ENCODE measurements around the gene BAZ1A. TPM values are rescaled to one million over a fixed set of nuclear protein-coding genes. Genes with fewer than 3 reads are reported as not detected.
A peak's percentile ranks its signal among the peaks of the same experiment; 100 is the strongest.

The BAZ1A gene
- total RNA-seq, 2 experiments from 2014 or later = 48.7 to 57.4 TPM

- Mint-ChIP-seq H3K4me3 (no peak overlapping the region), H3K27ac (no peak overlapping the region), H3K4me1 (peaks cover 5% of the 10 kb centered on the region), H3K27me3 (peaks cover 17% of the 10 kb centered on the region), H3K36me3 (no peaks in the 10 kb centered on the region), H3K9me3 (ENCODE audit: low read depth) (no peaks in the 10 kb centered on the region)
- ATAC-seq (no peak), DNase-seq (no peak)
- CTCF ChIA-PET = interaction anchor here (0.5 kb wide), 1 partner anchor 137 kb away, joined by 3 read pairs; no protein-coding TSS in a partner anchor
Observed at GRCh38 chr14:34721129-34721528, 154.0 kb downstream of the BAZ1A start.

DNA sequence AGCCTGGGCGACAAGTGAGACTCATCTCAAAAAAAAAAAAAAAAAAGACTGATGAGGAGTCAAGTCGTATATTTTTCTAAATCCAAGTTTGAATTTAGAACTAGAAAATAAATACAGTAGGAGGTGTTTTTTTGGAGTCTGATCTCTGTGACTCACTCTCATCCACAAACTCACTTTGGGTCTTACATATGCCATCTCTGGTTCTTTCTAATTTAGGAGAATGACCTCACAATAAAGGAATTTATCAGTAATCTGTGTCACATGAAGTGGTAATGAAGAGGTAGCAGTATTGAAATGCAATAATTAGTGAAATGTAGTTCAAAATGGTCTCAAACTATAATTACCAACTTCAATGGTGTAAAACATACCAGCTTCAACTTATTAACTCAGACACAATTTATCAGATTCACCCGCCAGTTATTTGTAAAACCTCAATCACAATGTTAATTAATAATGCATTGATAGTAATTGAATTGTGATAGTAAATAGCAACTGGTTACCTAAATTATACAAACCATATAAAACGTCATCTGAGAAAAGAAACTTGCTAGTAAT, 156.3 kb downstream of the BAZ1A start:
- Mint-ChIP-seq H3K4me3 (no peak overlapping the region), H3K27me3 (peaks cover 17% of the 10 kb centered on the region), H3K9me3 (ENCODE audit: low read depth) (no peaks in the 10 kb centered on the region), H3K36me3 (no peaks in the 10 kb centered on the region), H3K27ac (no peak overlapping the region), H3K4me1 (peaks cover 12% of the 10 kb centered on the region)
- CTCF ChIA-PET = interaction anchor here (0.5 to 1.5 kb wide), 2 partner anchors 39 to 46 kb away, joined by 4 to 5 read pairs; no protein-coding TSS in a partner anchor
- ATAC-seq (no peak), DNase-seq (no peak)

DNA sequence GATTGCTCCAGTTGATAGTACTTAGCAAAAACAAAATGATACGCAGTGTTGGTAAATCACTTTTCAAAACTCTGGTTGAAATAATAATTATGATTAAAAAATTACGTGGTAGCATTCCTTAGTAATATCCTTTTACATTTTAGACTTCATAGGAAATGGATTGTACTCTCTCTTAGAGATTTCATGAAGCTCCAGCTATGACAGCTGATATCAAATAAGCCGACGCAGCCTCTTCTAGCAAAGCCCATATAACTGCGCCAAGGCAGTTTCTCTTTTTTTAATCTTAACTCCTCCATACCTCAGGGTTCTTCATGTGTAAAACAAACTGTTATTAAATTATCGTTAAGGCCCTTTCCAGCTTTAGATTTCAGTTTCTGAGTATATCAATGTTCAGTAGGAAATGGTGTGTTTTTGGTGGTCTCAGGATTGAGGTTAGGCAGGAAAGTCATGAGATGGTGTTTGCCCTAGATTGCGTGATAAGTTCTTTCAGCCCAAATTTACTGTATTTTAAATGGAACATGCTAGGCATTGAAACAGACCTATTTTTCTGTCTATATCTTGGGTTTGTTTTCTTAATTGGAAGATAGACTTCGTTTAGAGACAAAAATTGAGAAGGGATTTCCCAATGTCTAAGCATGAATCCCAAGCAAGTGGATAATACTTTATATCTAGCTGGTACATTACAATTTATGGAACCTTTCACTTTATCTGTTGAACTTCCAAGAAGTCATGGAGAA, 159.9 kb downstream of the BAZ1A start:
- DNase-seq (no peak), ATAC-seq (no peak)
- CTCF ChIA-PET = interaction anchor here (0.7 to 3.0 kb wide), 4 partner anchors 8 to 87 kb away, joined by 3 to 23 read pairs (median 4); no protein-coding TSS in a partner anchor
- Mint-ChIP-seq H3K27ac (peak overlapping the region; percentile 69), H3K36me3 (peaks cover 9% of the 10 kb centered on the region), H3K9me3 (ENCODE audit: low read depth) (no peaks in the 10 kb centered on the region), H3K4me1 (peaks cover 17% of the 10 kb centered on the region), H3K27me3 (peaks cover 9% of the 10 kb centered on the region), H3K4me3 (peak overlapping the region; percentile 92)

GRCh38 chr14:34714320-34715126, 160.6 kb downstream of the BAZ1A start, which contains the start of gene CFL2:
TSS of gene CFL2 (minus strand) at chr14:34714593. CDS start at chr14:34714540, 53 bp downstream.
- ATAC-seq = peak; percentile 97
- Mint-ChIP-seq H3K9me3 (ENCODE audit: low read depth) (no peaks in the 10 kb centered on the region), H3K27ac (peak within 1 kb of the TSS; percentile 88), H3K4me3 (peak within 1 kb of the TSS; percentile 92), H3K4me1 (peaks cover 17% of the 10 kb centered on the region), H3K36me3 (peaks cover 9% of the 10 kb centered on the region), H3K27me3 (peaks cover 5% of the 10 kb centered on the region)
- CTCF ChIA-PET = interaction anchor here (0.7 to 3.0 kb wide), 3 partner anchors 8 to 86 kb away, joined by 3 to 23 read pairs (median 5); no protein-coding TSS in a partner anchor
- peak; percentile 81 for DNase-seq

GRCh38 chr14:34713681-34714319, 161.4 kb downstream of the BAZ1A start:
- peak overlapping the region; percentile 92 for H3K4me3 Mint-ChIP-seq
- H3K36me3 Mint-ChIP-seq = peaks cover 9% of the 10 kb centered on the region
- ATAC-seq = no peak
- DNase-seq = no peak
- peaks cover 17% of the 10 kb centered on the region for H3K4me1 Mint-ChIP-seq
- H3K27me3 Mint-ChIP-seq = peaks cover 5% of the 10 kb centered on the region
- no peaks in the 10 kb centered on the region for H3K9me3 Mint-ChIP-seq (ENCODE audit: low read depth)
- peak overlapping the region; percentile 88 for H3K27ac Mint-ChIP-seq
- CTCF ChIA-PET = interaction anchor here (3.0 kb wide), 1 partner anchor 9 kb away, joined by 23 read pairs; no protein-coding TSS in a partner anchor

DNA sequence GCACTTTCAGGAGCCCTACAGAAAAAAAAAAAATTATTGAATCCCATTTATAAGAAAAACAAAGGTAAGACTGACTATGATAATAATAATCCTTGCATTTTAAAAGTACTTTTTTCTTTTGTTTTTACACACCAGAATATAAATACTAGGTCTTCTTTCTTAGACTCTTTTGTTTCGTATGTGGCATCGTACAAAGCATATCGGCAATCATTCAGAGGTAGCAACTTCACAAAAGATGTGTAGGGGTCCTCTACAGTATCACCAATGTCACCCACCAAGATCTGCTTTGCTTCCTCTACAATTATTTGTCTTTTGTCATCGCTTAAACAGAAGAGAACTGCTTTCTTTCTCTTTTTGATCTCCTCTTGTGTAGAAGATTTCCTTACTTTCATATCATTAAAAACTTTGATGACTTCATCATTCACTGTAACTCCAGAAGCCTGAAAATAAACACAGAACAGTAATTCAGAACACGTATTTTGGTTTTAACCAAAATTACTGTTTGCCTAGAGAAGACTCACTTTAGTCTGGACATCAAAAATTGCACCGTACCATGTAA, 162.0 kb downstream of the BAZ1A start:
- DNase-seq = no peak
- peaks cover 4% of the 10 kb centered on the region for H3K27me3 Mint-ChIP-seq

DNA sequence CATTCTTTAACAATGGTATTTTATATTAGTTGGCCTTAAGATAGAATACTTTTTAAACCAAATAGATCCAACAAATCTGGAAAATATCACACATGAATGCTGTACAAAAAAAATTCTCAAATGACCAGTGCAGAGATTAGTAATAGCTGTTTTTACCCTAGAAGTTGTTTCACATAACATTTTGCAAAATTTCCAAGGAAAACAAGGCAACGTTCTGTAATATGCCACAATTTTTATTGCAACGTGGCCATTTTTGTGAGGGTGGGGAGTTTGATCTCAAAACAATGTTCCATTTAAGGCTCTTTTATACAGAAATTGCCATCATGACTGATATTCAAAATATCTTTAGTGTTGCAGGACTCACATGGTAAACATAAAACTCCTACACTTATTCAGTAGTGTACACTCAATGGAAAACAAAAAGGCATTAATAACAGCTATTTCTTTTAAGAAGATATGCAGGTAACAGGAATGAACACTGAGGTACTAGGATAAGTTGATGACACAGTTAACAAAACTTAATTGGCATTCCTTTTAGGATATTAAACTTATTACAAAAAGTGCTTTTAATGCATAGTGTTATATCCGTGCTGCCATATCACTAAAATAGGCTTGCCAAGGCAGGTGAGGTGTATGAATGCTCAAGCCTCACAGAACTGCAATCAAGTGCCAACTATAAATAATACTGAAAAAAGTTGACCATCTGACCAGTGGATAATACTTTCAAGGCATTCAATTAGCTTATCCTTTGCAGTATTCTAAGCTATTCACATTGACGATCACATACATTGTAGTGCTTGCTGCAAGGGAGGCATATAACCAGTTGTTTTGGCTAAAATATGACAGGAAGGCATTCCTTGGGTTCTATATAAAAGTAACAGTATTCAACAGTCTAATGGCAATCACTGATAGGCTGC, 163.1 kb downstream of the BAZ1A start:
- no peaks in the 10 kb centered on the region for H3K9me3 Mint-ChIP-seq (ENCODE audit: low read depth)
- CTCF ChIA-PET = interaction anchor here (1.8 to 3.0 kb wide), 2 partner anchors 11 kb away, joined by 9 to 23 read pairs; no protein-coding TSS in a partner anchor
- peaks cover 9% of the 10 kb centered on the region for H3K36me3 Mint-ChIP-seq
- H3K27me3 Mint-ChIP-seq = no peaks in the 10 kb centered on the region
- H3K4me3 Mint-ChIP-seq = no peak overlapping the region
- ATAC-seq (no peak), DNase-seq (no peak)
- H3K27ac Mint-ChIP-seq = no peak overlapping the region
- peaks cover 15% of the 10 kb centered on the region for H3K4me1 Mint-ChIP-seq

More for the DNA sequence above, 162.0 kb downstream of the BAZ1A start:
- CTCF ChIA-PET = interaction anchor here (3.0 kb wide), 1 partner anchor 10 kb away, joined by 23 read pairs; no protein-coding TSS in a partner anchor
- H3K4me3 Mint-ChIP-seq = peak overlapping the region; percentile 92
- no peaks in the 10 kb centered on the region for H3K9me3 Mint-ChIP-seq (ENCODE audit: low read depth)
- peak overlapping the region; percentile 88 for H3K27ac Mint-ChIP-seq
- H3K4me1 Mint-ChIP-seq = peaks cover 16% of the 10 kb centered on the region
- ATAC-seq = no peak
- peaks cover 9% of the 10 kb centered on the region for H3K36me3 Mint-ChIP-seq

DNA sequence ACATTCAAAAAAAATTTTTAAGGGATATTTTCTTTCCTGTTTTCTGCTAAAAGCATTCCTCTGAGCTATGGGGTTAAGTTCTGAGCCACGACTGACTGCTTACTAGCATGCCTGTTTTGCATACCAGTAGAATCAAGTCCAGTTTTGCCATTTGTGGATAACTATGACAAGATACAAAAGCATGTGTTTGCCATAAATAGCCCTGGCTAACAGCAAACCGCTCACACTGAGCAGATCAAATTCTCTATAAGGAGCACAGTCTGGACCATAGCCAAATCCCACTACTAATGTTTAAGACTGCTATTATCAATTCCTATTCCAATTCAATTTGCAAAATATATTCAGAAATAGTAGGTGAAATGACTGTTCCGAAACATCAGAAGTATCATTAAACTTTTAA, 164.0 kb downstream of the BAZ1A start:
- H3K9me3 Mint-ChIP-seq (ENCODE audit: low read depth) = no peaks in the 10 kb centered on the region
- peaks cover 9% of the 10 kb centered on the region for H3K36me3 Mint-ChIP-seq
- no peak overlapping the region for H3K4me3 Mint-ChIP-seq
- no peak overlapping the region for H3K27ac Mint-ChIP-seq
- no peak for ATAC-seq
- CTCF ChIA-PET = interaction anchor here (1.8 kb wide), 1 partner anchor 12 kb away, joined by 9 read pairs; no protein-coding TSS in a partner anchor
- H3K27me3 Mint-ChIP-seq = no peaks in the 10 kb centered on the region
- no peak for DNase-seq
- peaks cover 15% of the 10 kb centered on the region for H3K4me1 Mint-ChIP-seq

- Mint-ChIP-seq H3K4me3 (no peak overlapping the region), H3K27me3 (no peaks in the 10 kb centered on the region), H3K36me3 (peaks cover 9% of the 10 kb centered on the region), H3K27ac (no peak overlapping the region), H3K4me1 (peaks cover 15% of the 10 kb centered on the region), H3K9me3 (ENCODE audit: low read depth) (no peaks in the 10 kb centered on the region)
- CTCF ChIA-PET = interaction anchor here (1.8 kb wide), 1 partner anchor 12 kb away, joined by 9 read pairs; no protein-coding TSS in a partner anchor
- no peak for DNase-seq
- ATAC-seq = no peak
Observed at GRCh38 chr14:34710744-34711143, 164.4 kb downstream of the BAZ1A start.

DNA sequence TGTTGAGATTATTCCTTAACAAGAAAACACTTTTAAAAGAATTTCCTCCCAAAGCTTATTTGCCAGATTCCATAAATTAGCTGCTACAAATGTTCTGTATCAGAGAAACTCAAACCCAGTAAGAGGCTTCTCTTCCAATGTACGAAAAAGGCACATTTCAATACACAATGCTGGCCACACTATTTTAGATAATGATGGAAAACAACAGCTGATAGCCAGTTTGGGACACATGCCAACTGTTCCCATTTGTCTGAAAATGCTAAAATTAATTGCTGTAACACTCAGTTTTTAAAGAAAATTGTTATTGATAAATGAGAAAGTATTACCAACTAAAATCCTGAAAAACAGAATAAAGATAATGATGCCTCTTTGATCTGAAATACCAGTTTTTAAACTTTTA, 165.2 kb downstream of the BAZ1A start:
- Mint-ChIP-seq H3K27ac (no peak overlapping the region), H3K36me3 (peaks cover 9% of the 10 kb centered on the region), H3K9me3 (ENCODE audit: low read depth) (no peaks in the 10 kb centered on the region), H3K4me1 (peaks cover 11% of the 10 kb centered on the region), H3K4me3 (no peak overlapping the region), H3K27me3 (no peaks in the 10 kb centered on the region)
- no peak for ATAC-seq
- CTCF ChIA-PET = interaction anchor here (0.7 to 1.8 kb wide), 2 partner anchors 13 to 1241 kb away, joined by 3 to 9 read pairs; no protein-coding TSS in a partner anchor
- no peak for DNase-seq

DNA sequence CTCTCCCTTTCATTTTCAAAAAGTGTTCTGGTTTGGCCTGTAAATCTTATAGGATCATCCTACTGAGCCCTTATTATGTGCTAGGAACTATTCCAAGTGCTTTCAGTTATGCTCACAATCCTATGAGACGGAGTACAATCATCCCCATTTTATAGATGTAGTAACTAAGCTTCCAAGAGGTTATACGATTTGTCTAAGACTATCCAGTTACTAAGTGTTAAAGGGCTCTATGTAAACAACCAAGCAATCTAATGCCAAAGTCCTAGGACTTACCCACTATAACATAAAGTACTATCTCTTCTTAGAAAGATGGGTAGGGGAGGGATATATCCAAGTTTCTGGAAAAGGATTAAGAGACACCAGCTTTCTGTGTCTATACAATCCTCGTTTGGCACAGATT, 167.4 kb downstream of the BAZ1A start:
- Mint-ChIP-seq H3K27me3 (no peaks in the 10 kb centered on the region), H3K9me3 (ENCODE audit: low read depth) (no peaks in the 10 kb centered on the region), H3K4me1 (no peaks in the 10 kb centered on the region), H3K36me3 (peaks cover 6% of the 10 kb centered on the region), H3K27ac (no peak overlapping the region), H3K4me3 (no peak overlapping the region)
- ATAC-seq (no peak), DNase-seq (no peak)
- CTCF ChIA-PET = interaction anchor here (1.0 to 2.7 kb wide), 2 partner anchors 16 to 28 kb away, joined by 3 to 14 read pairs; no protein-coding TSS in a partner anchor

Measured in activated CD8-positive, alpha-beta memory T cell treated with anti-CD3 and anti-CD28 coated beads, Interleukin-2, amount 10 ng/mL, durations not matched to agents 7 days and 5 days (primary cell).